MM.1S (cell line): ENCODE measurements around the gene CCDC85B.

Source experiments
- DNase-seq: peaks from one replicate; pipeline ENCODE4 v3.0.0-alpha.2; 2015
- H2AFZ ChIP-seq: fragments of 300-600 bp; sonication (generic); 2 replicates; pipeline ENCODE4 v1.6.0; 2016; ENCODE audit warnings: antibody characterized with exemption, low read length
- H3F3A ChIP-seq: fragments of 300-600 bp; sonication (generic); 2 replicates; pipeline ENCODE4 v1.6.1; 2016; ENCODE audit warnings: mild to moderate bottlenecking, antibody characterized with exemption, low read length, moderate library complexity, mixed read lengths; ENCODE audit not compliant: insufficient read depth
- H3K27ac ChIP-seq: fragments of 300-600 bp; sonication (generic); 2 replicates; pipeline ENCODE4 v1.5.1; 2016; ENCODE audit warnings: mild to moderate bottlenecking, low read length
- H3K27me3 ChIP-seq: fragments of 300-600 bp; sonication (generic); replicated peaks from 2 replicates; pipeline ENCODE4 v1.6.0; 2016; ENCODE audit warnings: low read length; ENCODE audit not compliant: insufficient read depth
- H3K36me3 ChIP-seq: fragments of 300-600 bp; sonication (generic); replicated peaks from 2 replicates; pipeline ENCODE4 v1.6.1; 2016; ENCODE audit warnings: mild to moderate bottlenecking, low read length, mixed read lengths; ENCODE audit not compliant: insufficient read depth
- H3K4me1 ChIP-seq: fragments of 300-600 bp; sonication (generic); 2 replicates; pipeline ENCODE4 v1.6.1; 2016; ENCODE audit warnings: low read length, mixed read lengths
- H3K4me2 ChIP-seq: fragments of 300-600 bp; sonication (generic); 2 replicates; pipeline ENCODE4 v1.6.0; 2016; ENCODE audit warnings: low read depth, low read length
- H3K4me3 ChIP-seq: fragments of 300-600 bp; sonication (generic); 2 replicates; pipeline ENCODE4 v1.5.1; 2016; ENCODE audit warnings: low read length, mixed read lengths
- H3K79me2 ChIP-seq: fragments of 300-600 bp; sonication (generic); 2 replicates; pipeline ENCODE4 v1.6.1; 2016; ENCODE audit warnings: mixed run types, low read length, mixed read lengths
- H3K9ac ChIP-seq: fragments of 300-600 bp; sonication (generic); 2 replicates; pipeline ENCODE4 v1.6.1; 2016; ENCODE audit warnings: low read length, mixed read lengths
- H3K9me2 ChIP-seq: fragments of 300-600 bp; sonication (generic); replicated peaks from 2 replicates; pipeline ENCODE4 v1.6.1; 2016; ENCODE audit warnings: mild to moderate bottlenecking, low read length, mixed read lengths; ENCODE audit not compliant: insufficient read depth
- H3K9me3 ChIP-seq: fragments of 300-600 bp; sonication (generic); replicated peaks from 2 replicates; pipeline ENCODE4 v1.6.1; 2016; ENCODE audit warnings: mild to moderate bottlenecking, low read length, mixed read lengths; ENCODE audit not compliant: insufficient read depth
- H4K20me1 ChIP-seq: fragments of 300-600 bp; sonication (generic); 2 replicates; pipeline ENCODE4 v1.6.1; 2016; ENCODE audit warnings: mild to moderate bottlenecking, low read length, moderate library complexity, mixed read lengths; ENCODE audit not compliant: insufficient read depth
- CTCF ChIP-seq: fragments of 300-600 bp; sonication (generic); IDR thresholded peaks from 2 replicates; pipeline ENCODE4 v1.5.1; 2016; ENCODE audit warnings: antibody characterized with exemption, low read length, mixed read lengths
- EZH2 ChIP-seq: fragments of 300-600 bp; sonication (generic); optimal IDR thresholded peaks from 2 replicates; pipeline ENCODE3; 2017; ENCODE audit warnings: low read depth, mild to moderate bottlenecking, antibody characterized with exemption, low read length, mixed read lengths
- EZH2phosphoT487 ChIP-seq: fragments of 300-600 bp; sonication (generic); IDR thresholded peaks from 2 replicates; pipeline ENCODE4 v1.6.1; 2018; ENCODE audit warnings: antibody characterized with exemption, low read length

CCDC85B gene

GRCh38 chr11:65867284-65868071 lies 23.0 kb upstream of the CCDC85B start:
- TF ChIP-seq CTCF (no peak), EZH2 (no peak), EZH2phosphoT487 (no peak)
- no peak overlapping the region for H3K27ac ChIP-seq
- peaks cover 1% of the 10 kb centered on the region; the same call in 1 of the 2 replicates for H3K36me3 ChIP-seq
- H3K4me3 ChIP-seq = no peak overlapping the region
- no peak overlapping the region for H3K9ac ChIP-seq
- H3F3A ChIP-seq = no peaks in the 10 kb centered on the region; the same call in 1 of the 2 replicates
- no peaks in the 10 kb centered on the region for H4K20me1 ChIP-seq
- no peaks in the 10 kb centered on the region for H3K27me3 ChIP-seq
- no peaks in the 10 kb centered on the region for H3K9me2 ChIP-seq
- no peaks in the 10 kb centered on the region for H3K9me3 ChIP-seq
- DNase-seq = no peak
- no peak overlapping the region for H3K4me2 ChIP-seq
- no peak overlapping the region for H2AFZ ChIP-seq
- H3K79me2 ChIP-seq = peaks cover 11% of the 10 kb centered on the region
- H3K4me1 ChIP-seq = no peaks in the 10 kb centered on the region

GRCh38 chr11:65868076-65868667 lies 22.3 kb upstream of the CCDC85B start:
- Histone ChIP-seq H3K79me2 (peaks cover 4% of the 10 kb centered on the region), H2AFZ (no peak overlapping the region), H3K27me3 (no peaks in the 10 kb centered on the region), H3K9me3 (no peaks in the 10 kb centered on the region), H3K36me3 (no peaks in the 10 kb centered on the region; the same call in 1 of the 2 replicates), H3K9me2 (no peaks in the 10 kb centered on the region), H3K4me1 (0 out of 2 replicates have a peak, but pooled peaks cover 3% of the 10 kb centered on the region), H3F3A (no peaks in the 10 kb centered on the region; the same call in 1 of the 2 replicates), H4K20me1 (no peaks in the 10 kb centered on the region), H3K4me3 (no peak overlapping the region), H3K4me2 (no peak overlapping the region), H3K9ac (no peak overlapping the region), H3K27ac (no peak overlapping the region)
- TF ChIP-seq EZH2phosphoT487 (no peak), EZH2 (no peak), CTCF (no peak)
- no peak for DNase-seq

- Histone ChIP-seq H3K27me3 (no peaks in the 10 kb centered on the region), H3K4me3 (no peak overlapping the region), H3K27ac (no peak overlapping the region), H3K79me2 (no peaks in the 10 kb centered on the region), H3K9ac (no peak overlapping the region), H3K4me2 (no peak overlapping the region), H3F3A (no peaks in the 10 kb centered on the region; the same call in 1 of the 2 replicates), H3K4me1 (0 out of 2 replicates have a peak, but pooled peaks cover 4% of the 10 kb centered on the region), H2AFZ (no peak overlapping the region), H3K36me3 (no peaks in the 10 kb centered on the region; the same call in 1 of the 2 replicates), H3K9me3 (no peaks in the 10 kb centered on the region), H4K20me1 (no peaks in the 10 kb centered on the region), H3K9me2 (no peaks in the 10 kb centered on the region)
- no peak for DNase-seq
- TF ChIP-seq EZH2 (no peak), EZH2phosphoT487 (no peak), CTCF (no peak)
Measured at GRCh38 chr11:65868907-65869306, 21.6 kb upstream of the CCDC85B start.
